ENCODE data around the gene FBXL7.

GRCh38 chr5:15886156-15886555 lies 386.2 kb downstream of the FBXL7 start:
- TF ChIP-seq CTCF (IDR thresholded peaks at IDR 0.05): no peak
- no peak for TF ChIP-seq EZH2 (IDR thresholded peaks at IDR 0.05; ENCODE audit: borderline replicate concordance, insufficient read depth, low read depth, low read length, poor library complexity, severe bottlenecking)

Measured in B cell (primary cell).